ENCODE measurements around the gene RNGTT.

- TF ChIP-seq CTCF (conservative IDR thresholded peaks at IDR 0.05; ENCODE audit: low read length) (no peak), EZH2phosphoT487 (IDR thresholded peaks at IDR 0.05; ENCODE audit: borderline replicate concordance) (no peak)
Observed at GRCh38 chr6:88852775-88853174, 110.6 kb downstream of the RNGTT start.

All from Loucy (cell line).